Vagina (tissue), 2 donors: Measurements from ENCODE around the gene PATJ.

Experiments used
- CTCF ChIP-seq, 3 experiments: fragments of 450-650 bp in 2 of 3; fragments of 200-600 bp in 1 of 3; sonication (generic) in 1 of 3; IDR thresholded peaks; one replicate each; pipeline ENCODE4 v1.5.1; 2017 to 2019; ENCODE audit warnings: antibody characterized with exemption in 3 of 3, mild to moderate bottlenecking in 2 of 3, moderate library complexity in 2 of 3
- POLR2A ChIP-seq, 2 donors: fragments of 450-650 bp; IDR thresholded peaks; one replicate each; pipeline ENCODE4 v1.6.1; 2017; ENCODE audit warnings: antibody characterized with exemption in 2 of 2, mild to moderate bottlenecking in 2 of 2, moderate library complexity in 2 of 2
- POLR2AphosphoS5 ChIP-seq, 2 donors: sonication (generic); formaldehyde crosslinking; IDR thresholded peaks; one replicate each; pipeline ENCODE4 v1.9.0; 2017; ENCODE audit warnings: antibody characterized with exemption in 2 of 2, mild to moderate bottlenecking in 2 of 2, low read depth in 1 of 2; ENCODE audit not compliant: insufficient read depth in 1 of 2

- TF ChIP-seq CTCF (IDR thresholded peaks at IDR 0.05) (no peak), POLR2A (IDR thresholded peaks at IDR 0.05) (no peak), POLR2AphosphoS5 (IDR thresholded peaks at IDR 0.05; ENCODE audit: insufficient read depth in 1 of 2, low read depth in 1 of 2) (no peak)
These were observed 129.9 kb downstream of the PATJ start for GRCh38 chr1:61872206-61872605.
